ENCODE measurements around the gene SLC9A9.
A peak's percentile ranks its signal among the peaks of the same experiment; 100 is the strongest.
"Not testable (repeated sequence)": the region's sequence is repeated elsewhere in the genome, so short reads cannot be mapped to it uniquely, and the experiment has no call there.

SLC9A9 gene

GRCh38 chr3:143551761-143552160 is 296.5 kb downstream of the SLC9A9 start:
- DNase-seq (ENCODE audit: low spot score), result no peak

GRCh38 chr3:143548861-143549497 is 299.3 kb downstream of the SLC9A9 start:
- no peak for DNase-seq (ENCODE audit: low spot score)

GRCh38 chr3:143548393-143548792 is 299.9 kb downstream of the SLC9A9 start:
- DNase-seq (ENCODE audit: low spot score), result no peak

- no peak for DNase-seq (ENCODE audit: low spot score)
Measured at GRCh38 chr3:143538577-143538981, 309.7 kb downstream of the SLC9A9 start.

- DNase-seq (ENCODE audit: low spot score), result no peak
Measured at GRCh38 chr3:143538061-143538460, 310.2 kb downstream of the SLC9A9 start.

GRCh38 chr3:143536817-143537535 is 311.3 kb downstream of the SLC9A9 start:
- no peak for DNase-seq (ENCODE audit: low spot score)

GRCh38 chr3:143535994-143536784 is 312.1 kb downstream of the SLC9A9 start:
- no peak for DNase-seq (ENCODE audit: low spot score)

GRCh38 chr3:143533391-143533790 is 314.9 kb downstream of the SLC9A9 start:
- DNase-seq (ENCODE audit: low spot score), result no peak

- no peak for DNase-seq (ENCODE audit: low spot score)
Measured at GRCh38 chr3:143532091-143532490, 316.2 kb downstream of the SLC9A9 start.

GRCh38 chr3:143531101-143531500 is 317.2 kb downstream of the SLC9A9 start:
- no peak for DNase-seq (ENCODE audit: low spot score)

- no peak for DNase-seq (ENCODE audit: low spot score)
Measured at GRCh38 chr3:143529798-143530197, 318.5 kb downstream of the SLC9A9 start.

GRCh38 chr3:143529018-143529478 is 319.2 kb downstream of the SLC9A9 start:
- DNase-seq (ENCODE audit: low spot score), result no peak

- DNase-seq (ENCODE audit: low spot score), result no peak
Measured at GRCh38 chr3:143526011-143526545, 322.2 kb downstream of the SLC9A9 start.

- no peak for DNase-seq (ENCODE audit: low spot score)
Measured at GRCh38 chr3:143525408-143525807, 322.9 kb downstream of the SLC9A9 start.

GRCh38 chr3:143521803-143522202 is 326.5 kb downstream of the SLC9A9 start:
- DNase-seq (ENCODE audit: low spot score), result no peak

- DNase-seq (ENCODE audit: low spot score), result not testable (repeated sequence)
Measured at GRCh38 chr3:143517131-143517530, 331.1 kb downstream of the SLC9A9 start.

GRCh38 chr3:143514874-143515273 is 333.4 kb downstream of the SLC9A9 start:
- DNase-seq (ENCODE audit: low spot score), result no peak

GRCh38 chr3:143514109-143514508 is 334.2 kb downstream of the SLC9A9 start:
- DNase-seq (ENCODE audit: low spot score), result no peak

GRCh38 chr3:143511174-143511879 is 336.9 kb downstream of the SLC9A9 start:
- DNase-seq (ENCODE audit: low spot score), result peak; percentile 1

GRCh38 chr3:143510601-143511000 is 337.7 kb downstream of the SLC9A9 start:
- no peak for DNase-seq (ENCODE audit: low spot score)

GRCh38 chr3:143507735-143508580 is 340.3 kb downstream of the SLC9A9 start:
- no peak for DNase-seq (ENCODE audit: low spot score)

All from HuH-7 (cell line).